ENCODE data around the gene NRXN3.

NRXN3 gene

GRCh38 chr14:79254069-79254775 lies 1084.0 kb downstream of the NRXN3 start:
- no peaks in the 10 kb centered on the region for H3K27me3 ChIP-seq (ENCODE audit: low read length)
- H3K27ac ChIP-seq (ENCODE audit: low read depth, low read length): no peak overlapping the region
- no peaks in the 10 kb centered on the region for H3K79me2 ChIP-seq (ENCODE audit: insufficient read depth, low read length)
- H3K9me2 ChIP-seq (replicated peaks; ENCODE audit: insufficient read depth, low read length): no peaks in the 10 kb centered on the region
- H3K4me2 ChIP-seq (ENCODE audit: low read depth, low read length, poor library complexity, severe bottlenecking): no peak overlapping the region
- H4K20me1 ChIP-seq (ENCODE audit: low read depth, low read length): no peaks in the 10 kb centered on the region
- no peak for TF ChIP-seq EZH2phosphoT487 (conservative IDR thresholded peaks at IDR 0.05; ENCODE audit: low read length)
- TF ChIP-seq CTCF (IDR thresholded peaks at IDR 0.05; ENCODE audit: insufficient read depth, low read length, poor library complexity, severe bottlenecking): no peak
- H3F3A ChIP-seq (ENCODE audit: insufficient read depth): no peaks in the 10 kb centered on the region
- H3K9me3 ChIP-seq (ENCODE audit: insufficient read depth, low read length): no peaks in the 10 kb centered on the region
- no peak overlapping the region for H2AFZ ChIP-seq (ENCODE audit: low read depth, low read length, severe bottlenecking)
- H3K9ac ChIP-seq (ENCODE audit: low read length): no peak overlapping the region
- H3K36me3 ChIP-seq (ENCODE audit: low read length): no peaks in the 10 kb centered on the region
- H3K4me3 ChIP-seq (ENCODE audit: insufficient read depth, low read length, poor library complexity, severe bottlenecking): no peak overlapping the region

GRCh38 chr14:79256380-79256779 lies 1086.2 kb downstream of the NRXN3 start:
- H3K4me3 ChIP-seq (ENCODE audit: insufficient read depth, low read length, poor library complexity, severe bottlenecking): no peak overlapping the region
- H3K9me3 ChIP-seq (ENCODE audit: insufficient read depth, low read length): no peaks in the 10 kb centered on the region
- H3K79me2 ChIP-seq (ENCODE audit: insufficient read depth, low read length): no peaks in the 10 kb centered on the region
- no peak for TF ChIP-seq CTCF (IDR thresholded peaks at IDR 0.05; ENCODE audit: insufficient read depth, low read length, poor library complexity, severe bottlenecking)
- TF ChIP-seq EZH2phosphoT487 (conservative IDR thresholded peaks at IDR 0.05; ENCODE audit: low read length): no peak
- no peak overlapping the region for H3K4me2 ChIP-seq (ENCODE audit: low read depth, low read length, poor library complexity, severe bottlenecking)
- H3K27ac ChIP-seq (ENCODE audit: low read depth, low read length): no peak overlapping the region
- no peak overlapping the region for H2AFZ ChIP-seq (ENCODE audit: low read depth, low read length, severe bottlenecking)
- H3K27me3 ChIP-seq (ENCODE audit: low read length): no peaks in the 10 kb centered on the region
- H3K36me3 ChIP-seq (ENCODE audit: low read length): no peaks in the 10 kb centered on the region
- no peaks in the 10 kb centered on the region for H3F3A ChIP-seq (ENCODE audit: insufficient read depth)
- no peaks in the 10 kb centered on the region for H3K9me2 ChIP-seq (replicated peaks; ENCODE audit: insufficient read depth, low read length)
- H3K9ac ChIP-seq (ENCODE audit: low read length): no peak overlapping the region
- H4K20me1 ChIP-seq (ENCODE audit: low read depth, low read length): no peaks in the 10 kb centered on the region

- Histone ChIP-seq H3K4me2 (ENCODE audit: low read depth, low read length, poor library complexity, severe bottlenecking) (no peak overlapping the region), H3K36me3 (ENCODE audit: low read length) (no peaks in the 10 kb centered on the region), H2AFZ (ENCODE audit: low read depth, low read length, severe bottlenecking) (no peak overlapping the region), H3K9me2 (replicated peaks; ENCODE audit: insufficient read depth, low read length) (no peaks in the 10 kb centered on the region), H3K79me2 (ENCODE audit: insufficient read depth, low read length) (no peaks in the 10 kb centered on the region), H3K4me3 (ENCODE audit: insufficient read depth, low read length, poor library complexity, severe bottlenecking) (no peak overlapping the region), H3K9ac (ENCODE audit: low read length) (no peak overlapping the region), H3F3A (ENCODE audit: insufficient read depth) (no peaks in the 10 kb centered on the region), H3K27me3 (ENCODE audit: low read length) (no peaks in the 10 kb centered on the region), H4K20me1 (ENCODE audit: low read depth, low read length) (no peaks in the 10 kb centered on the region), H3K27ac (ENCODE audit: low read depth, low read length) (no peak overlapping the region), H3K9me3 (ENCODE audit: insufficient read depth, low read length) (no peaks in the 10 kb centered on the region)
- TF ChIP-seq CTCF (IDR thresholded peaks at IDR 0.05; ENCODE audit: insufficient read depth, low read length, poor library complexity, severe bottlenecking): no peak
- TF ChIP-seq EZH2phosphoT487 (conservative IDR thresholded peaks at IDR 0.05; ENCODE audit: low read length): no peak
These were observed 1090.2 kb downstream of the NRXN3 start for GRCh38 chr14:79260406-79260805.
